Dendritic cell treated with granulocyte-macrophage colony-stimulating factor and Interleukin-4, amounts not matched to agents 40 ng/mL and 50 ng/mL, for 4 days (primary cell): ENCODE results near the gene RTCA.
A peak's percentile ranks its signal among the peaks of the same experiment; 100 is the strongest.
"Not testable (repeated sequence)": the region's sequence is repeated elsewhere in the genome, so short reads cannot be mapped to it uniquely, and the experiment has no call there.

ENCODE experiments used
- H3K27ac Mint-ChIP-seq: one replicate; pipeline ENCODE4 v1.8.0; 2022; ENCODE audit warnings: mild to moderate bottlenecking, mixed read lengths
- H3K27me3 Mint-ChIP-seq: one replicate; pipeline ENCODE4 v1.8.0; 2022; ENCODE audit warnings: mild to moderate bottlenecking, mixed read lengths
- H3K36me3 Mint-ChIP-seq: one replicate; pipeline ENCODE4 v1.8.0; 2022; ENCODE audit warnings: low read depth, mixed read lengths
- H3K4me1 Mint-ChIP-seq: one replicate; pipeline ENCODE4 v1.8.0; 2022; ENCODE audit warnings: low read depth, mixed read lengths
- H3K4me3 Mint-ChIP-seq: one replicate; pipeline ENCODE4 v1.8.0; 2022; ENCODE audit warnings: mild to moderate bottlenecking, moderate library complexity, mixed read lengths
- H3K9me3 Mint-ChIP-seq: one replicate; pipeline ENCODE4 v1.8.0; 2022; ENCODE audit warnings: mixed read lengths
- intact Hi-C: fragments of 100-400 bp; cut with micrococcal nuclease; formaldehyde crosslinking; loops from one replicate; pipeline ENCODE4 v1.15.0; 2022

The RTCA gene

GRCh38 chr1:100246738-100247137 lies 19.3 kb upstream of the RTCA start:
- intact Hi-C loops: loop anchor here (5.0 to 10.0 kb wide), 2 partner anchors 106 to 112 kb away; partner anchors contain the start of genes CDC14A, SASS6 and TRMT13
- peaks cover 7% of the 10 kb centered on the region for H3K4me1 Mint-ChIP-seq

GRCh38 chr1:100249155-100249536 lies 16.9 kb upstream of the RTCA start:
- H3K27me3 Mint-ChIP-seq: no peaks in the 10 kb centered on the region
- intact Hi-C loops: loop anchor here (1.0 to 10.0 kb wide), 3 partner anchors 17 to 114 kb away; partner anchors contain the start of genes CDC14A, RTCA, SASS6 and TRMT13
- peaks cover 7% of the 10 kb centered on the region for H3K4me1 Mint-ChIP-seq
- no peaks in the 10 kb centered on the region for H3K9me3 Mint-ChIP-seq
- H3K36me3 Mint-ChIP-seq: no peaks in the 10 kb centered on the region
- no peak overlapping the region for H3K4me3 Mint-ChIP-seq
- no peak overlapping the region for H3K27ac Mint-ChIP-seq

More at GRCh38 chr1:100246738-100247137, 19.3 kb upstream of the RTCA start:
- H3K27me3 Mint-ChIP-seq: no peaks in the 10 kb centered on the region
- H3K4me3 Mint-ChIP-seq: no peak overlapping the region
- no peaks in the 10 kb centered on the region for H3K9me3 Mint-ChIP-seq
- H3K27ac Mint-ChIP-seq: no peak overlapping the region
- H3K36me3 Mint-ChIP-seq: peaks cover 6% of the 10 kb centered on the region

- H3K4me1 Mint-ChIP-seq: peaks cover 7% of the 10 kb centered on the region
- H3K4me3 Mint-ChIP-seq: no peak within 1 kb of the TSS
- no peaks in the 10 kb centered on the region for H3K27me3 Mint-ChIP-seq
- H3K9me3 Mint-ChIP-seq: no peaks in the 10 kb centered on the region
- no peak within 1 kb of the TSS for H3K27ac Mint-ChIP-seq
- intact Hi-C loops: loop anchor here (1.0 to 10.0 kb wide), 3 partner anchors 17 to 115 kb away; partner anchors contain the start of genes CDC14A, RTCA, SASS6 and TRMT13
- no peaks in the 10 kb centered on the region for H3K36me3 Mint-ChIP-seq
Measured at GRCh38 chr1:100249537-100250257, 16.3 kb upstream of the RTCA start, which contains the start of gene DBT. Gene DBT (minus strand): TSS chr1:100249834. CDS start chr1:100249820, 14 bp downstream.

GRCh38 chr1:100250264-100250663 lies 15.8 kb upstream of the RTCA start:
- intact Hi-C loops: no loop called here
- Mint-ChIP-seq H3K4me1 (peaks cover 7% of the 10 kb centered on the region), H3K27ac (no peak overlapping the region), H3K4me3 (no peak overlapping the region), H3K36me3 (no peaks in the 10 kb centered on the region), H3K27me3 (no peaks in the 10 kb centered on the region), H3K9me3 (no peaks in the 10 kb centered on the region)

GRCh38 chr1:100250807-100251206 lies 15.2 kb upstream of the RTCA start:
- Mint-ChIP-seq H3K36me3 (no peaks in the 10 kb centered on the region), H3K4me1 (peaks cover 7% of the 10 kb centered on the region), H3K27ac (no peak overlapping the region), H3K27me3 (no peaks in the 10 kb centered on the region), H3K4me3 (no peak overlapping the region), H3K9me3 (no peaks in the 10 kb centered on the region)
- intact Hi-C loops: no loop called here

- Mint-ChIP-seq H3K9me3 (no peaks in the 10 kb centered on the region), H3K36me3 (no peaks in the 10 kb centered on the region), H3K4me1 (no peaks in the 10 kb centered on the region), H3K4me3 (no peak overlapping the region), H3K27me3 (no peaks in the 10 kb centered on the region), H3K27ac (no peak overlapping the region)
- intact Hi-C loops: no loop called here
Measured at GRCh38 chr1:100252901-100253300, 13.1 kb upstream of the RTCA start.

- Mint-ChIP-seq H3K9me3 (no peaks in the 10 kb centered on the region), H3K36me3 (no peaks in the 10 kb centered on the region), H3K27me3 (no peaks in the 10 kb centered on the region), H3K27ac (no peak overlapping the region), H3K4me1 (no peaks in the 10 kb centered on the region), H3K4me3 (no peak overlapping the region)
- intact Hi-C loops: no loop called here
Measured at GRCh38 chr1:100253552-100253951, 12.5 kb upstream of the RTCA start.

GRCh38 chr1:100256273-100256672 lies 9.7 kb upstream of the RTCA start:
- H3K9me3 Mint-ChIP-seq, H3K27ac Mint-ChIP-seq, H3K4me1 Mint-ChIP-seq, intact Hi-C loops, H3K36me3 Mint-ChIP-seq, H3K27me3 Mint-ChIP-seq, H3K4me3 Mint-ChIP-seq: not testable (repeated sequence)

GRCh38 chr1:100258427-100258826 lies 7.6 kb upstream of the RTCA start:
- H3K27ac Mint-ChIP-seq, intact Hi-C loops, H3K4me3 Mint-ChIP-seq, H3K27me3 Mint-ChIP-seq, H3K4me1 Mint-ChIP-seq: not testable (repeated sequence)
- Mint-ChIP-seq H3K36me3 (peaks cover 12% of the 10 kb centered on the region), H3K9me3 (peaks cover 26% of the 10 kb centered on the region)

GRCh38 chr1:100261686-100262085 lies 4.3 kb upstream of the RTCA start:
- Mint-ChIP-seq H3K27me3 (no peaks in the 10 kb centered on the region), H3K9me3 (peaks cover 44% of the 10 kb centered on the region), H3K4me3 (no peak overlapping the region), H3K27ac (no peak overlapping the region), H3K4me1 (peaks cover 10% of the 10 kb centered on the region), H3K36me3 (peaks cover 43% of the 10 kb centered on the region)
- intact Hi-C loops: loop anchor here (10.0 kb wide), 1 partner anchor 633 kb away; the partner anchor contains the start of genes EXTL2 and SLC30A7

GRCh38 chr1:100264081-100264480 lies 1.9 kb upstream of the RTCA start:
- Mint-ChIP-seq H3K27ac (peak overlapping the region; percentile 55), H3K36me3 (peaks cover 61% of the 10 kb centered on the region), H3K9me3 (peaks cover 44% of the 10 kb centered on the region), H3K4me1 (peaks cover 20% of the 10 kb centered on the region)
- intact Hi-C loops: loop anchor here (10.0 kb wide), 1 partner anchor 631 kb away; the partner anchor contains the start of genes EXTL2 and SLC30A7
- not testable (repeated sequence) for H3K27me3 Mint-ChIP-seq, H3K4me3 Mint-ChIP-seq

- H3K4me3 Mint-ChIP-seq: peak overlapping the region; percentile 100
- peak overlapping the region; percentile 99 for H3K27ac Mint-ChIP-seq
- H3K36me3 Mint-ChIP-seq: peaks cover 74% of the 10 kb centered on the region
- peaks cover 44% of the 10 kb centered on the region for H3K9me3 Mint-ChIP-seq
- intact Hi-C loops: loop anchor here (5.0 to 10.0 kb wide), 2 partner anchors 133 to 629 kb away; partner anchors contain the start of genes EXTL2, SASS6, SLC30A7 and TRMT13
- peaks cover 31% of the 10 kb centered on the region for H3K4me1 Mint-ChIP-seq
- no peaks in the 10 kb centered on the region for H3K27me3 Mint-ChIP-seq
Measured at GRCh38 chr1:100265562-100265930, 470 bp upstream of the RTCA start.

- H3K27me3 Mint-ChIP-seq: no peaks in the 10 kb centered on the region
- H3K36me3 Mint-ChIP-seq: peaks cover 86% of the 10 kb centered on the region
- H3K9me3 Mint-ChIP-seq: peaks cover 35% of the 10 kb centered on the region
- intact Hi-C loops: loop anchor here (1.0 to 10.0 kb wide), 4 partner anchors 17 to 628 kb away; partner anchors contain the start of genes CDC14A, DBT, EXTL2 and SASS6
- peak overlapping the region; percentile 100 for H3K4me3 Mint-ChIP-seq
- H3K4me1 Mint-ChIP-seq: peaks cover 35% of the 10 kb centered on the region
- H3K27ac Mint-ChIP-seq: peak overlapping the region; percentile 99
Measured at GRCh38 chr1:100266741-100267140, 725 bp downstream of the RTCA start.

- no peak overlapping the region for H3K27ac Mint-ChIP-seq
Measured at GRCh38 chr1:100267284-100267683, 1.3 kb downstream of the RTCA start.

More at GRCh38 chr1:100267284-100267683, 1.3 kb downstream of the RTCA start:
- Mint-ChIP-seq H3K4me3 (peak overlapping the region; percentile 100), H3K36me3 (peaks cover 89% of the 10 kb centered on the region), H3K27me3 (no peaks in the 10 kb centered on the region), H3K4me1 (peaks cover 35% of the 10 kb centered on the region), H3K9me3 (peaks cover 29% of the 10 kb centered on the region)
- intact Hi-C loops: loop anchor here (5.0 to 10.0 kb wide), 2 partner anchors 135 to 628 kb away; partner anchors contain the start of genes EXTL2, SASS6, SLC30A7 and TRMT13
